CD4-positive, alpha-beta T cell (primary cell): ENCODE measurements around the gene CORIN. TPM values are rescaled to one million over a fixed set of nuclear protein-coding genes. Genes with fewer than 3 reads are reported as not detected.

Experiments
- ATAC-seq: fragments of 200-7000 bp; cut with Tn5 transposase; one replicate; pipeline ENCODE4 v1.10.0; 2022; ENCODE audit warnings: mild to moderate bottlenecking; ENCODE audit not compliant: poor library complexity
- CTCF ChIA-PET: fragments of 350-600 bp; sonication (Branson Sonifier 250); formaldehyde crosslinking; loops from one replicate; lab custom pipeline; 2021; ENCODE audit warnings: antibody characterized with exemption, inconsistent platforms; lab: Charles Lee
- POLR2A ChIA-PET: fragments of 350-600 bp; sonication (Branson Sonifier 250); formaldehyde crosslinking; loops from one replicate; lab custom pipeline; 2021; ENCODE audit warnings: antibody characterized with exemption, inconsistent platforms; lab: Charles Lee
- DNase-seq, 14 experiments: peaks; one replicate each; pipeline ENCODE4 v3.0.0-alpha.2; 2013 to 2020; ENCODE audit warnings: mixed read lengths in 2 of 14
- H3K27ac ChIP-seq, 2 donors: one replicate each; pipeline versions ENCODE4 v1.5.1 to v1.7.0; 2013; ENCODE audit warnings: low read length in 2 of 2, low read depth in 1 of 2, mild to moderate bottlenecking in 1 of 2
- H3K27me3 ChIP-seq, 2 experiments: 1 replicate in 1 of 2; 2 replicates in 1 of 2; pipeline versions ENCODE4 v1.6.1 to v1.7.0; 2013; ENCODE audit warnings: low read length in 2 of 2, control low read depth in 1 of 2, mild to moderate bottlenecking in 1 of 2, moderate library complexity in 1 of 2; ENCODE audit not compliant: insufficient read depth in 2 of 2, control insufficient read depth in 1 of 2
- H3K36me3 ChIP-seq: one replicate; pipeline ENCODE4 v1.6.1; 2013; ENCODE audit warnings: low read length, control low read depth; ENCODE audit not compliant: insufficient read depth
- H3K4me1 ChIP-seq: one replicate; pipeline ENCODE4 v1.6.1; 2013; ENCODE audit warnings: low read length, control low read depth; ENCODE audit not compliant: insufficient read depth
- H3K4me3 ChIP-seq: one replicate; pipeline ENCODE4 v1.5.1; 2013; ENCODE audit warnings: mild to moderate bottlenecking, low read length, moderate library complexity
- H3K9me3 ChIP-seq, 2 experiments: 1 replicate in 1 of 2; 2 replicates in 1 of 2; pipeline versions ENCODE4 v1.6.1 to v1.7.0; 2013; ENCODE audit warnings: low read length in 2 of 2, mild to moderate bottlenecking in 2 of 2, control low read depth in 1 of 2, moderate library complexity in 1 of 2; ENCODE audit not compliant: control insufficient read depth in 1 of 2, insufficient read depth in 1 of 2
- H3K27ac Mint-ChIP-seq: one replicate; pipeline ENCODE4 v1.8.0; 2020; ENCODE audit warnings: mixed read lengths
- H3K27me3 Mint-ChIP-seq: one replicate; pipeline ENCODE4 v1.8.0; 2021; ENCODE audit warnings: mixed read lengths
- H3K36me3 Mint-ChIP-seq: one replicate; pipeline ENCODE4 v1.8.0; 2021; ENCODE audit warnings: low read depth, mixed read lengths
- H3K4me1 Mint-ChIP-seq: one replicate; pipeline ENCODE4 v1.8.0; 2021; ENCODE audit warnings: low read depth, mixed read lengths
- H3K4me3 Mint-ChIP-seq: one replicate; pipeline ENCODE4 v1.8.0; 2020; ENCODE audit warnings: mild to moderate bottlenecking, mixed read lengths
- H3K9me3 Mint-ChIP-seq: one replicate; pipeline ENCODE4 v1.8.0; 2020; ENCODE audit warnings: mixed read lengths
- intact Hi-C, 2 experiments: fragments of 100-400 bp; cut with DNase I in 1 of 2; cut with micrococcal nuclease in 1 of 2; formaldehyde crosslinking; loops; one replicate each; pipeline versions ENCODE4 v1.15.1 to v1.9.0; 2023 to 2025; cut with DNase I, micrococcal nuclease
- total RNA-seq, 174 experiments: library from RNA in 2 of 174; stranded (reverse) in 2 of 174; gene quantifications; one replicate each; pipeline ENCODE4 v1.2.3 and lab custom pipeline; 2021 to 2026
- TF ChIP-seq, protein P1 (sequence below): fragments of 200-600 bp; IDR thresholded peaks from one replicate; pipeline ENCODE4 v1.8.0; 2022; ENCODE audit warnings: antibody characterized with exemption, mild to moderate bottlenecking

CORIN gene
- total RNA-seq, 2 experiments from 2014 or later: 0.14 TPM; not detected in 1

DNA sequence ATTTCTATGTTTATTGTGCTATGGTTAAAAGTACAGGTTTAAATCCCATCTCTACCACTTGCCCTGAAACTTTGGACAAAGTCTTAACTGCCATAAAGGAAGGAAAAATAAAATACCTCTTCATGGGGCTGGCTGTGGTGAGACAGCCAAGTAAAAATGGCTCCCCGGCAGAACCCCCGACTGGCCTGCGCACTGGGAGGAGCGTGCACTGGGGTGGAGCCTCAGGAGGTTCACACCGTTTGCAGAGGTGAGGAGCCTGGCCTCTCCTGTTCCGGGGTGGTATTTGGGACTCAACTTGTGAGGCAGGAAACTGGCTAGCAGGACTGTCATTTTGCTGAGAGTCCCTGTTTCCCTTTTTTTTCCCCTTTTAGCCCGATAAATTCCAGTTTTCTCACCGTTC lies 47.8 kb downstream of the CORIN start:
- no peak overlapping the region for H3K27ac ChIP-seq
- H3K4me3 Mint-ChIP-seq: no peak overlapping the region
- ATAC-seq (no peak), DNase-seq (no peak)
- peaks cover 3% of the 10 kb centered on the region for H3K27me3 Mint-ChIP-seq
- H3K4me1 ChIP-seq: no peaks in the 10 kb centered on the region
- H3K27me3 ChIP-seq: no peaks in the 10 kb centered on the region
- H3K27ac Mint-ChIP-seq: no peak overlapping the region
- TF ChIP-seq, protein P1, sequence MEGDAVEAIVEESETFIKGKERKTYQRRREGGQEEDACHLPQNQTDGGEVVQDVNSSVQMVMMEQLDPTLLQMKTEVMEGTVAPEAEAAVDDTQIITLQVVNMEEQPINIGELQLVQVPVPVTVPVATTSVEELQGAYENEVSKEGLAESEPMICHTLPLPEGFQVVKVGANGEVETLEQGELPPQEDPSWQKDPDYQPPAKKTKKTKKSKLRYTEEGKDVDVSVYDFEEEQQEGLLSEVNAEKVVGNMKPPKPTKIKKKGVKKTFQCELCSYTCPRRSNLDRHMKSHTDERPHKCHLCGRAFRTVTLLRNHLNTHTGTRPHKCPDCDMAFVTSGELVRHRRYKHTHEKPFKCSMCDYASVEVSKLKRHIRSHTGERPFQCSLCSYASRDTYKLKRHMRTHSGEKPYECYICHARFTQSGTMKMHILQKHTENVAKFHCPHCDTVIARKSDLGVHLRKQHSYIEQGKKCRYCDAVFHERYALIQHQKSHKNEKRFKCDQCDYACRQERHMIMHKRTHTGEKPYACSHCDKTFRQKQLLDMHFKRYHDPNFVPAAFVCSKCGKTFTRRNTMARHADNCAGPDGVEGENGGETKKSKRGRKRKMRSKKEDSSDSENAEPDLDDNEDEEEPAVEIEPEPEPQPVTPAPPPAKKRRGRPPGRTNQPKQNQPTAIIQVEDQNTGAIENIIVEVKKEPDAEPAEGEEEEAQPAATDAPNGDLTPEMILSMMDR: no peak
- intact Hi-C loops: no loop called here
- H3K36me3 ChIP-seq: no peaks in the 10 kb centered on the region
- no peaks in the 10 kb centered on the region for H3K4me1 Mint-ChIP-seq
- no peaks in the 10 kb centered on the region for H3K36me3 Mint-ChIP-seq
- no peaks in the 10 kb centered on the region for H3K9me3 ChIP-seq
- ChIA-PET CTCF (no interaction called here), POLR2A (no interaction called here)
- no peak overlapping the region for H3K4me3 ChIP-seq
- H3K9me3 Mint-ChIP-seq: no peaks in the 10 kb centered on the region

DNA sequence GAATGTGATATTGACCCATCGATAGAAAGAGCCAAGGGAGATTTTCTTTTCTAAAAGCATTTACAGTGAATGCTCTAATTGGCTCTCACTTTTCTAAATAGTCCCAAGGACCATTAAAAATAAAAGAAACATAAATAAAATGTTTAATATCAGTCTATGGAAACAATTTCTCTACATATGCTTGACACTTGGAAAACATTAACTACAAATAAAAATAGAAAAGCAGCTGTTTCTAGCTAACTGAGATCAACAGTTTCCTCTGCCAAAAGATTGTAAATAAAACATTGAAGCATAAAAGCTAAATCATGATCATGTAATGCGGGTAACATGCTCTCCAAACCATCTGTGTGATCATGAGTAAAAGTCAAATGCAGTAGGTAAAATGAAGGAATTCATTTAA lies 49.7 kb downstream of the CORIN start:
- Histone ChIP-seq H3K27me3 (no peaks in the 10 kb centered on the region), H3K4me3 (no peak overlapping the region), H3K27ac (no peak overlapping the region), H3K4me1 (no peaks in the 10 kb centered on the region), H3K9me3 (no peaks in the 10 kb centered on the region), H3K36me3 (no peaks in the 10 kb centered on the region)
- H3K27me3 Mint-ChIP-seq: peaks cover 8% of the 10 kb centered on the region
- no peak for DNase-seq
- intact Hi-C loops: no loop called here
- H3K4me3 Mint-ChIP-seq: no peak overlapping the region
- ATAC-seq: no peak
- H3K27ac Mint-ChIP-seq: no peak overlapping the region
- no peaks in the 10 kb centered on the region for H3K36me3 Mint-ChIP-seq
- ChIA-PET CTCF (no interaction called here), POLR2A (interaction anchor here (0.6 kb wide), 1 partner anchor 60 kb away, joined by 3 read pairs; no protein-coding TSS in a partner anchor)
- H3K9me3 Mint-ChIP-seq: no peaks in the 10 kb centered on the region
- no peaks in the 10 kb centered on the region for H3K4me1 Mint-ChIP-seq
- TF ChIP-seq, protein P1: no peak

DNA sequence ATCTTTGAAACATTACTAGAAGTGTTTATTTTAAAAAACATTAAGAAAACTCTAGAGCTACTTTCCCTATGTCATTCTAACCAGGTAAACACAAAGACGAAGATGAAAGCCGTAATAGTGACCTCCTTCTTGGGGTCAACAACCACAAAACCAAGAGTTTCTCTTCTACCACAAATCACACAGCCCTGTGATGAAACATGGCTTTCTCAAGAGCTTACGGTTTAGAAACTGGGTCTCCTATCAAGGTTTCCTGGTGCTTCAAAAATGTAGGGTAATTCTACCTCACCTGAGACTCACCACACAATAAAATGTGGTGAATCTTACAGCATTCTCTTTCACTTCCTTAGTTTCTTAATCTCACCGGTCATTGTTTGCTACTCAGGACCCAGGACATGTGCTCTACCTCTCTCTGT lies 50.9 kb downstream of the CORIN start:
- no peaks in the 10 kb centered on the region for H3K9me3 ChIP-seq
- CTCF ChIA-PET: no interaction called here
- TF ChIP-seq, protein P1: no peak
- no peak for DNase-seq
- H3K9me3 Mint-ChIP-seq: no peaks in the 10 kb centered on the region
- peaks cover 8% of the 10 kb centered on the region for H3K27me3 Mint-ChIP-seq
- intact Hi-C loops: no loop called here
- H3K4me1 Mint-ChIP-seq: no peaks in the 10 kb centered on the region
- H3K27ac ChIP-seq: no peak overlapping the region
- H3K4me1 ChIP-seq: no peaks in the 10 kb centered on the region
- ATAC-seq: no peak
- H3K27ac Mint-ChIP-seq: no peak overlapping the region
- no peak overlapping the region for H3K4me3 Mint-ChIP-seq
- no peaks in the 10 kb centered on the region for H3K36me3 Mint-ChIP-seq
- no peak overlapping the region for H3K4me3 ChIP-seq
- H3K27me3 ChIP-seq: no peaks in the 10 kb centered on the region
- POLR2A ChIA-PET: no interaction called here
- H3K36me3 ChIP-seq: no peaks in the 10 kb centered on the region
